Activated CD4-positive, alpha-beta T cell treated with anti-CD3 and anti-CD28 coated beads, Interleukin-2, amount 10 ng/mL, durations not matched to agents 24 days and 14 days (primary cell): ENCODE results near the gene AADACL3. TPM values are rescaled to one million over a fixed set of nuclear protein-coding genes. Genes with fewer than 3 reads are reported as not detected.

Source experiments
- DNase-seq: peaks from one replicate; pipeline ENCODE4 v3.0.0; 2022
- H3K27ac Mint-ChIP-seq: one replicate; pipeline ENCODE4 v1.8.0; 2022; ENCODE audit warnings: mild to moderate bottlenecking, mixed read lengths
- H3K27me3 Mint-ChIP-seq: one replicate; pipeline ENCODE4 v1.8.0; 2022; ENCODE audit warnings: mixed read lengths
- H3K36me3 Mint-ChIP-seq: one replicate; pipeline ENCODE4 v1.8.0; 2022; ENCODE audit warnings: low read depth, mild to moderate bottlenecking, mixed read lengths
- H3K4me1 Mint-ChIP-seq: one replicate; pipeline ENCODE4 v1.8.0; 2021; ENCODE audit warnings: mixed read lengths
- H3K4me3 Mint-ChIP-seq: one replicate; pipeline ENCODE4 v1.8.0; 2022; ENCODE audit warnings: mild to moderate bottlenecking, moderate library complexity, mixed read lengths
- H3K9me3 Mint-ChIP-seq: one replicate; pipeline ENCODE4 v1.8.0; 2021; ENCODE audit warnings: mixed read lengths
- intact Hi-C: fragments of 100-400 bp; cut with micrococcal nuclease; formaldehyde crosslinking; loops from one replicate; pipeline ENCODE4 v1.15.1; 2023
- total RNA-seq: library from RNA; stranded (reverse); gene quantifications from 2 replicates; pipeline ENCODE4 v1.2.3, GENCODE V29; 2022

Gene AADACL3
- total RNA-seq, 1 donor from 2014 or later = not detected

DNA sequence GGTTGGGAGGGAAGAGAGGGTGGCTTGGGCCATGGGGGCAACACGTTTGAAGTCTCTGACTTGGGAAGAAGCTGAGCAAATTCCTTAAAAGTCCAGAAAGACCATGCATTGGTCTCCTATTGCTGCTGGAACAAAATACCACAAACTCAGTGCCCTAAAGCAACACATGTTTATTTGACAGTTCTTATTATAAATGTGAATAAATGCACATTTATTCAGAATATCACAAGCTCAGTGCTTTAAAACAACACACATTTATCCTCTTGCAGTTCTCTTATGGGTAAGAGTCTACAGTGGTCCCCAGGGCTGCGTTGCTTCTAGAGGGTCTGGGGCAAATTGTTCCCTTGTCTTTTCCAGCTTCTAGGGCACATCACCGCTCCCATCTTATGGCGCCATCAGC lies 47.6 kb downstream of the AADACL3 start:
- H3K4me1 Mint-ChIP-seq = no peaks in the 10 kb centered on the region
- intact Hi-C loops = no loop called here
- no peak for DNase-seq
- no peak overlapping the region for H3K4me3 Mint-ChIP-seq
- no peaks in the 10 kb centered on the region for H3K9me3 Mint-ChIP-seq
- no peak overlapping the region for H3K27ac Mint-ChIP-seq
- peaks cover 8% of the 10 kb centered on the region for H3K27me3 Mint-ChIP-seq
- no peaks in the 10 kb centered on the region for H3K36me3 Mint-ChIP-seq

GRCh38 chr1:12764016-12764415 lies 48.1 kb downstream of the AADACL3 start:
- Mint-ChIP-seq H3K27ac (no peak overlapping the region), H3K4me1 (no peaks in the 10 kb centered on the region), H3K27me3 (peaks cover 8% of the 10 kb centered on the region), H3K4me3 (no peak overlapping the region), H3K36me3 (no peaks in the 10 kb centered on the region), H3K9me3 (no peaks in the 10 kb centered on the region)
- DNase-seq = no peak
- intact Hi-C loops = no loop called here

DNA sequence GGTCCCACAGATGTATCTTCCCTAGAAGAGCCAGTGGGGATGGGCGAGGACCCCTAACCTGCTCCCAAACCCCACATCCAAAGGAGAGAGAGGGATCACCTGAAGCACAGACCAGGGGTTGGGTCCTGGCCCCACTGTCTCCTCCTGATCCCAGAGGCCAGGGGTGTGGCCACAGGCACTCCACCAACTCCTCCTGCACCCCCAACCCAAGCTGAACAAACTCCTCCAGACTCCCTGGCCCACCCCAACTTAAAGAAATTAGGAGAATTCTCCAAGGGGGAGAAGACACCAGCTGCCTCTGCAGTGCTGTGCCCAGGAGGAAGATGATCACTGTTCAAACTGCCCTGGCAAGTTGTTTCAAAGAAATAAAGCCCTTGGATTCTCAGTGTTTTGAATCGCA lies 53.1 kb downstream of the AADACL3 start:
- Mint-ChIP-seq H3K9me3 (no peaks in the 10 kb centered on the region), H3K27me3 (peaks cover 8% of the 10 kb centered on the region), H3K27ac (no peak overlapping the region), H3K4me3 (no peak overlapping the region), H3K4me1 (no peaks in the 10 kb centered on the region), H3K36me3 (no peaks in the 10 kb centered on the region)
- intact Hi-C loops = no loop called here
- no peak for DNase-seq

- intact Hi-C loops = no loop called here
- peaks cover 8% of the 10 kb centered on the region for H3K27me3 Mint-ChIP-seq
- H3K36me3 Mint-ChIP-seq = no peaks in the 10 kb centered on the region
- H3K4me3 Mint-ChIP-seq = no peak overlapping the region
- no peaks in the 10 kb centered on the region for H3K4me1 Mint-ChIP-seq
- H3K27ac Mint-ChIP-seq = no peak overlapping the region
- no peak for DNase-seq
- no peaks in the 10 kb centered on the region for H3K9me3 Mint-ChIP-seq
Measured at GRCh38 chr1:12769976-12770505, 54.1 kb downstream of the AADACL3 start.

DNA sequence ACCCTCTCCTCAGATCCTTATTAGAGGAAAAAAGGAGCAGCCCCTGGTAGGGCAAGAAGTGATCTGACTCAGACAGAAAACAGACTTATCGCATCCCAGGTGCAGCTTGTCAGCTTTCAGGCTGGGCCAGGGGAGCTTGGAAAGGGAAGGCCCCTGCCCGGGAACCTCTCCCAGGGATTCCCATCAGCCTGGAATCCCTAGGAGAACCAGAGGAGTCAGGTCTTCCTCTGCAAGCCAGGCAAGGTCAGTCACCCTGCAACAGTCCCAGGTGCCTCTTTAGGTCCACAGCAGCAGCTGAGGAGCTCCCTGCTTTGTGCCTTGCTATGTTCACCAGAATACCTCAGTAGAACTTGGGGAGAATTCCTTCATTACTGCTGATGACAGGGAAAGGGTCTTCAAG lies 54.7 kb downstream of the AADACL3 start:
- Mint-ChIP-seq H3K27ac (no peak overlapping the region), H3K36me3 (no peaks in the 10 kb centered on the region), H3K9me3 (no peaks in the 10 kb centered on the region), H3K27me3 (peaks cover 8% of the 10 kb centered on the region), H3K4me3 (no peak overlapping the region), H3K4me1 (no peaks in the 10 kb centered on the region)
- no peak for DNase-seq
- intact Hi-C loops = no loop called here

GRCh38 chr1:12771186-12771585 lies 55.3 kb downstream of the AADACL3 start:
- H3K27me3 Mint-ChIP-seq = peaks cover 8% of the 10 kb centered on the region
- H3K36me3 Mint-ChIP-seq = no peaks in the 10 kb centered on the region
- no peaks in the 10 kb centered on the region for H3K9me3 Mint-ChIP-seq
- DNase-seq = no peak
- H3K4me1 Mint-ChIP-seq = no peaks in the 10 kb centered on the region
- intact Hi-C loops = no loop called here
- no peak overlapping the region for H3K4me3 Mint-ChIP-seq
- H3K27ac Mint-ChIP-seq = no peak overlapping the region

DNA sequence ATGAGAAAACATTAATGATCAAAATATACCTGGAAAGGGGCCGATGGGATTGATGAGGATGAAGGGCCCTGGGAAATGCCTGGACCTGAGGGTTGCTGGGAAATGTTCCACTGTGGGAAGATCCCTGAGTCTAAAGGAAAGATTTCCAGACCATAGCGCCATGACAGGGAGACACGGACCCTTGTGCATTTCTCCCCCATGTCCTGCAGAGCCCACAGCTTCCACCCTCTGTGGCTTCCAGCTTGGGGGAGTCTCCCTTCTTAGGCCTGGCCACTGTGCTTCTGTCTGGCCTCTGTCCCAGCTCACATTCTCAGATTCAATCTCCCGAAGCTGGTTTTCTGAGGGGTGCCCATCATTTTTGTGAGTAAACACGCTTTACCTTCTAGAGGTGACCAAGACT lies 56.6 kb downstream of the AADACL3 start:
- H3K27ac Mint-ChIP-seq = no peak overlapping the region
- intact Hi-C loops = no loop called here
- no peak for DNase-seq
- no peaks in the 10 kb centered on the region for H3K36me3 Mint-ChIP-seq
- no peaks in the 10 kb centered on the region for H3K4me1 Mint-ChIP-seq
- H3K9me3 Mint-ChIP-seq = no peaks in the 10 kb centered on the region
- peaks cover 4% of the 10 kb centered on the region for H3K27me3 Mint-ChIP-seq
- no peak overlapping the region for H3K4me3 Mint-ChIP-seq

DNA sequence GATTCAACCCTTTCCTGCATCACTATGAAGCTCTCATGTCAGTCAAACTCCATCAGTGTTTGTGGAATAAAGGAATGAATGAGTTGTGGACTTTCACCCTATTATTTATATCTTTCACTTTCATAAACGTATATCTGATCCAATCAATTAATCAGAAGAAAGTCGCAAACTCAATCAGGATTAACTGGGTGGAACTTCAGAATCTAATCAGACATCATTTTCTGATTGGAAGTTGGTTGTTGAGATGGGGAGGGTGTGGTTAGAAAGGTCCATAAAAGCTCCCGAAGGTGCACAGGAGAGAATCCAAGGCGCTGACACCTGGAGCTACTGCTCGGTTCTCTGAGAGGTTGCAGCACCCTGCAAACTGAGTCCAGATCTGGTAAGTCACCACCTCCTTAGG lies 57.5 kb downstream of the AADACL3 start, which contains the start of gene PRAMEF12:
TSS of gene PRAMEF12 (plus strand) at position 301 of the 400 bp plus-strand sequence. CDS start 1,130 bp downstream, outside the sequence.
- no peaks in the 10 kb centered on the region for H3K4me1 Mint-ChIP-seq
- H3K27me3 Mint-ChIP-seq = no peaks in the 10 kb centered on the region
- intact Hi-C loops = no loop called here
- H3K9me3 Mint-ChIP-seq = no peaks in the 10 kb centered on the region
- no peak within 1 kb of the TSS for H3K4me3 Mint-ChIP-seq
- H3K36me3 Mint-ChIP-seq = no peaks in the 10 kb centered on the region
- H3K27ac Mint-ChIP-seq = no peak within 1 kb of the TSS
- no peak for DNase-seq

GRCh38 chr1:12774801-12775345 lies 59.0 kb downstream of the AADACL3 start:
- Mint-ChIP-seq H3K27me3 (no peaks in the 10 kb centered on the region), H3K36me3 (no peaks in the 10 kb centered on the region), H3K27ac (no peak overlapping the region), H3K4me1 (no peaks in the 10 kb centered on the region), H3K4me3 (no peak overlapping the region), H3K9me3 (no peaks in the 10 kb centered on the region)
- DNase-seq = no peak
- intact Hi-C loops = no loop called here

- no peaks in the 10 kb centered on the region for H3K36me3 Mint-ChIP-seq
- no peaks in the 10 kb centered on the region for H3K27me3 Mint-ChIP-seq
- no peaks in the 10 kb centered on the region for H3K4me1 Mint-ChIP-seq
- no peak for DNase-seq
- H3K9me3 Mint-ChIP-seq = no peaks in the 10 kb centered on the region
- H3K27ac Mint-ChIP-seq = no peak overlapping the region
- intact Hi-C loops = no loop called here
- H3K4me3 Mint-ChIP-seq = no peak overlapping the region
Measured at GRCh38 chr1:12775443-12775842, 59.5 kb downstream of the AADACL3 start.

- no peak for DNase-seq
- intact Hi-C loops = no loop called here
- H3K27me3 Mint-ChIP-seq = no peaks in the 10 kb centered on the region
- H3K4me1 Mint-ChIP-seq = no peaks in the 10 kb centered on the region
- H3K27ac Mint-ChIP-seq = no peak overlapping the region
- H3K4me3 Mint-ChIP-seq = no peak overlapping the region
- H3K9me3 Mint-ChIP-seq = no peaks in the 10 kb centered on the region
- H3K36me3 Mint-ChIP-seq = no peaks in the 10 kb centered on the region
Measured at GRCh38 chr1:12776801-12777557, 61.1 kb downstream of the AADACL3 start.

Other genes with a start within 250 kb of the AADACL3 start
- gene DHRS3, start 97.9 kb upstream of the AADACL3 start, total RNA-seq = 66.4 and 69.2 TPM in 2 replicates
- not detected in 2 replicates for gene AADACL4, start 72.0 kb upstream of the AADACL3 start, total RNA-seq
- not detected in 2 replicates for gene CFAP107, start 30.1 kb downstream of the AADACL3 start, total RNA-seq
- not detected in 2 replicates for gene PRAMEF12, start 57.6 kb downstream of the AADACL3 start, total RNA-seq
- not detected in 2 replicates for gene PRAMEF1, start 75.3 kb downstream of the AADACL3 start, total RNA-seq
- not detected in 2 replicates for gene PRAMEF11, start 115.3 kb downstream of the AADACL3 start, total RNA-seq
- not detected in 2 replicates for gene HNRNPCL1, start 132.6 kb downstream of the AADACL3 start, total RNA-seq
- not detected in 2 replicates for gene PRAMEF2, start 141.0 kb downstream of the AADACL3 start, total RNA-seq
- not detected in 2 replicates for gene PRAMEF4, start 170.1 kb downstream of the AADACL3 start, total RNA-seq
- gene PRAMEF10, start 182.2 kb downstream of the AADACL3 start, total RNA-seq = not detected in 2 replicates
- not detected in 2 replicates for gene PRAMEF7, start 200.5 kb downstream of the AADACL3 start, total RNA-seq
- gene PRAMEF6, start 231.5 kb downstream of the AADACL3 start, total RNA-seq = not detected in 2 replicates